Right cardiac atrium (tissue), 5 donors: Measurements from ENCODE around the gene PWWP2A. TPM values are rescaled to one million over a fixed set of nuclear protein-coding genes. Genes with fewer than 3 reads are reported as not detected.

ENCODE experiments used
- ATAC-seq, 2 donors: fragments of 200-7000 bp; cut with Tn5 transposase; one replicate each; pipeline versions ENCODE4 v1.8.0 to v1.9.1; 2020; ENCODE audit warnings: moderate library complexity in 2 of 2, mild to moderate bottlenecking in 1 of 2
- DNase-seq, 3 donors: peaks; one replicate each; pipeline ENCODE4 v3.0.0-alpha.2; 2020
- H3K27ac ChIP-seq: one replicate; pipeline ENCODE4 v1.5.1; 2013; ENCODE audit warnings: mild to moderate bottlenecking, low read length, control low read depth, moderate library complexity
- H3K27me3 ChIP-seq: one replicate; pipeline ENCODE4 v1.6.1; 2013; ENCODE audit not compliant: control insufficient read depth, insufficient read depth
- H3K4me1 ChIP-seq: one replicate; pipeline ENCODE4 v1.6.1; 2013; ENCODE audit warnings: low read length; ENCODE audit not compliant: control insufficient read depth, insufficient read depth
- H3K4me3 ChIP-seq: one replicate; pipeline ENCODE4 v1.5.1; 2013; ENCODE audit warnings: low read length, control low read depth
- H3K9me3 ChIP-seq: one replicate; pipeline ENCODE4 v1.6.1; 2013; ENCODE audit warnings: low read length; ENCODE audit not compliant: control insufficient read depth
- WGBS: extraction: QIAGEN DNeasy Blood & Tissue Kit; methylation state at CpG from one replicate; pipeline ENCODE4 v1.1.7; 2013; 5-methylcytosine and 5-hydroxymethylcytosine counted together
- intact Hi-C, 4 donors: fragments of 100-400 bp; cut with DNase I; formaldehyde crosslinking; loops; one replicate each; pipeline versions ENCODE4 v1.11.0 to v1.14.0; 2022 to 2023
- polyA plus RNA-seq: library from polyadenylated mRNA; stranded (reverse); fragments of 200-250 nt; gene quantifications from one replicate; pipeline ENCODE4 v1.2.3, GENCODE V29; 2013
- total RNA-seq, 4 donors: library from RNA; stranded (reverse); fragmentation: NEBNext Ultra II Directional; extraction: Animal tissue kit (Norgen Biotek cat#: 25700); gene quantifications; one replicate each; pipeline ENCODE4 v1.2.1, GENCODE V29; 2021
- donor health status: healthy with polysubstance abuse.
- donor health status: DM: no; HTN: yes; CAD: no.
- donor health status: DM: no; HTN: no; CAD: no.
- donor health status: DM: no; HTN: yes; CAD: no; lungs with severe emphysema.
- donor health status: DM: yes; HTN: yes; CAD: no.

The PWWP2A gene
- total and polyA plus RNA-seq, 5 donors = 4.5 to 18.2 (median 14.2) TPM

DNA sequence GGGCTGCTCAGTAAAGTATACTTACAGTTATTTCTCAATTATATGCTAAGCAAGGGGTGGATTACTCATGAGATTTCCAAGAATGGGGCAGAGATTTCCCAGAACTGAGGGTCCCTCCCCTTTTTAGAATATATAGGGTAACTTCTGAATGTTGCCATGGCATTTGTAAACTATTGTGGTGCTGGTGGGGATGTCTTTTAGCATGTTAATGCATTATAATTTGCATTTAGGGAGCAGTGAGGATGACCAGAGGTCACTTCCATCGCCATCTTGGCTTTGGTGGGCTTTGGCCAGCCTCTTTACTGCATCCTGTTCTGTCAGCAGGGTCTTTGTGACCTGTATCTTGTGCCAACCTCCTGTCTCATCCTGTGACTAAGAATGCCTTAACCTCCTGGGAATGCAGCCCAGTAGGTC lies 74.9 kb downstream of the PWWP2A start:
- no peak for ATAC-seq
- H3K27ac ChIP-seq = no peak overlapping the region
- DNase-seq = no peak
- H3K27me3 ChIP-seq = no peaks in the 10 kb centered on the region
- H3K4me1 ChIP-seq = no peaks in the 10 kb centered on the region
- no peak overlapping the region for H3K4me3 ChIP-seq
- intact Hi-C loops = no loop called here
- H3K9me3 ChIP-seq = no peaks in the 10 kb centered on the region
- WGBS = 87% methylated on average over 1 of the region's 1 CpG

DNA sequence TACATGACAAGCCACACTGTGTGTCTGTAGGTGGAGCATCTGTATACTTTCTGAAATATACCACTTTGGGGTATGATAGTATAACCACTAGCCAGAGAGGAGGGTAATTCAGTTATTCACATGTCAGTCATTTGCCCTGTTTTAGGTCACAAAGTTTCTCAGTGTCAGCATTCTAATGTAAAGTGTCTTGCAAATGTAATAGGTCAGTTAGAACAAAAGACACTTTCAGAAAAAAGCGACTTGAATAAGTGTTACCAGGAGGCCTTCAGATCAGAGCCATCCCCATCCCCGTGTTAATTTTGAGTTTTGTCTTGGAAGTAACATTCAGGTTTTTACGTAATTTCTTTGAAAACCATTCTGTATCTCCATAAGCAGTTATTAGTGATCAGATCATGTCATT lies 76.6 kb downstream of the PWWP2A start:
- WGBS = 86% methylated on average over 3 of the region's 3 CpGs
- H3K27ac ChIP-seq = no peak overlapping the region

More for the DNA sequence above, 76.6 kb downstream of the PWWP2A start:
- intact Hi-C loops = no loop called here
- H3K4me3 ChIP-seq = no peak overlapping the region
- no peaks in the 10 kb centered on the region for H3K9me3 ChIP-seq
- no peak for DNase-seq
- no peak for ATAC-seq
- H3K27me3 ChIP-seq = no peaks in the 10 kb centered on the region
- no peaks in the 10 kb centered on the region for H3K4me1 ChIP-seq

Other genes starting within 250 kb of the PWWP2A start
- 1 to 10 TPM; 2.0 to 3.6 (median 2.5) TPM for gene ADRA1B, start 203.0 kb downstream of the PWWP2A start, total RNA-seq
- 1.3 TPM for gene ADRA1B, start 203.0 kb downstream of the PWWP2A start, polyA plus RNA-seq
- gene TTC1, start 110.3 kb downstream of the PWWP2A start, total RNA-seq = 100 to 1,000 TPM in 1 of 4 donors, 10 to 100 TPM in 3; 79.0 to 107 (median 86.8) TPM
- gene TTC1, start 110.3 kb downstream of the PWWP2A start, polyA plus RNA-seq = 133 TPM
- not detected for gene FABP6, start 110.1 kb upstream of the PWWP2A start, total RNA-seq
- 0.68 TPM for gene FABP6, start 110.1 kb upstream of the PWWP2A start, polyA plus RNA-seq
- gene CCNJL, start 193.1 kb upstream of the PWWP2A start, total RNA-seq = 1 to 10 TPM; 4.3 to 8.6 (median 6.1) TPM
- gene CCNJL, start 193.1 kb upstream of the PWWP2A start, polyA plus RNA-seq = 4.1 TPM